ENCODE data around the gene PSPC1. TPM values are rescaled to one million over a fixed set of nuclear protein-coding genes. Genes with fewer than 3 reads are reported as not detected.

The PSPC1 gene
- total RNA-seq, 4 donors from 2014 or later = 41.6 to 53.8 (median 44.1) TPM

DNA sequence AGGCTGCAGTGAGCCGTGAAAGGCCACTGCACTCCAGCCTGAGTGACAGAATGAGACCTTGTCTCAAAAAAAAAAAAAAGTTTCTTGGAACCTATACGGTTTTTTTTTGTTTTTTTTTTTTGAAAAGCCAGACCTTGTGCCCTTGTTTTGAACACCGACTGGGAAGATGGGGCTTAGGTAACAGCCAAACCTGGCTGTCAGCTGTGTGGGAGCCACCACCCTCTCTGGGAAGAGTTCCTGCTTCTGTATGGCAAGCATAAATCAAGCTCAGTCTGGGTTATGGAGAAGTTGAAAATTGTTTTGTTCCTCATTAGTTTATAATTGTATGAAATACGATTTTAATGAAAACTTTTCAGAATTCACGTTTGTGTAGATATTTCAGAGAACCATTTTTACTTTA lies 109.8 kb downstream of the PSPC1 start:
- H3K36me3 ChIP-seq = peaks cover 5 to 61% of the 10 kb centered on the region in 2 donors
- intact Hi-C loops (cut with DNase I; ENCODE audit: low total_unique reads) = no loop called here
- in situ Hi-C loops (cut with MboI; ENCODE audit: low sequenced_read_pairs in 4 of 4) = no loop called here

DNA sequence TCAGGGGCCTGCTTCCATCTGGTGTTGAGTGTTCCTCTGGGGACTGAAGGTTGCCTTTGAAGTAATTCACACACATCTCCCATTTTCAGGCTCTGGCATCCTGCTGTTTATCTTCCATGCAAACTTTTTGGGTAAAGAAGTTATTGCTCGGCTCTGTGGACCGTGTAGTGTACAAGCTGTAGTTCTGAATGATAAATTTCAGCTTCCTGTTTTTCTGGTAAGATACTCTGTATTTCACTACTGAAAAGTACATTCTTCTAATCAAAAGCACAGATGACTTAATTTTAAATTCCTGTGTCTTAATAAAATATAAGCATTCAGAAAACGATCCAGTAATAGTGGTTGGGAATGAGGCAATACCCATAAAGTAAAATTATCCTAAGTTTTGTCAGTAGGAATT lies 112.6 kb downstream of the PSPC1 start:
- H3K27me3 ChIP-seq = no peaks in the 10 kb centered on the region
- no peak overlapping the region for H3K4me3 ChIP-seq
- H3K27ac ChIP-seq = no peak overlapping the region
- no peaks in the 10 kb centered on the region for H3K4me1 ChIP-seq
- no peak for TF ChIP-seq POLR2A (IDR thresholded peaks at IDR 0.05)
- TF ChIP-seq, protein P1, sequence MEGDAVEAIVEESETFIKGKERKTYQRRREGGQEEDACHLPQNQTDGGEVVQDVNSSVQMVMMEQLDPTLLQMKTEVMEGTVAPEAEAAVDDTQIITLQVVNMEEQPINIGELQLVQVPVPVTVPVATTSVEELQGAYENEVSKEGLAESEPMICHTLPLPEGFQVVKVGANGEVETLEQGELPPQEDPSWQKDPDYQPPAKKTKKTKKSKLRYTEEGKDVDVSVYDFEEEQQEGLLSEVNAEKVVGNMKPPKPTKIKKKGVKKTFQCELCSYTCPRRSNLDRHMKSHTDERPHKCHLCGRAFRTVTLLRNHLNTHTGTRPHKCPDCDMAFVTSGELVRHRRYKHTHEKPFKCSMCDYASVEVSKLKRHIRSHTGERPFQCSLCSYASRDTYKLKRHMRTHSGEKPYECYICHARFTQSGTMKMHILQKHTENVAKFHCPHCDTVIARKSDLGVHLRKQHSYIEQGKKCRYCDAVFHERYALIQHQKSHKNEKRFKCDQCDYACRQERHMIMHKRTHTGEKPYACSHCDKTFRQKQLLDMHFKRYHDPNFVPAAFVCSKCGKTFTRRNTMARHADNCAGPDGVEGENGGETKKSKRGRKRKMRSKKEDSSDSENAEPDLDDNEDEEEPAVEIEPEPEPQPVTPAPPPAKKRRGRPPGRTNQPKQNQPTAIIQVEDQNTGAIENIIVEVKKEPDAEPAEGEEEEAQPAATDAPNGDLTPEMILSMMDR (IDR thresholded peaks at IDR 0.05 in 4 of 5, conservative IDR thresholded peaks at IDR 0.05 in 1 of 5) = no peak
- DNase-seq = no peak
- no peaks in the 10 kb centered on the region for H3K9me3 ChIP-seq
- no peak for ATAC-seq
- intact Hi-C loops (cut with DNase I; ENCODE audit: low total_unique reads) (no loop called here), in situ Hi-C loops (cut with MboI; ENCODE audit: low sequenced_read_pairs in 4 of 4) (no loop called here)
- peaks cover 5 to 90% of the 10 kb centered on the region in 2 donors for H3K36me3 ChIP-seq

More for the DNA sequence above, 109.8 kb downstream of the PSPC1 start:
- Histone ChIP-seq H3K4me3 (no peak overlapping the region), H3K27me3 (no peaks in the 10 kb centered on the region), H3K4me1 (no peaks in the 10 kb centered on the region), H3K27ac (no peak overlapping the region), H3K9me3 (no peaks in the 10 kb centered on the region)
- no peak for ATAC-seq
- TF ChIP-seq, protein P1 (IDR thresholded peaks at IDR 0.05 in 4 of 5, conservative IDR thresholded peaks at IDR 0.05 in 1 of 5) = no peak
- no peak for TF ChIP-seq POLR2A (IDR thresholded peaks at IDR 0.05)
- DNase-seq = no peak

DNA sequence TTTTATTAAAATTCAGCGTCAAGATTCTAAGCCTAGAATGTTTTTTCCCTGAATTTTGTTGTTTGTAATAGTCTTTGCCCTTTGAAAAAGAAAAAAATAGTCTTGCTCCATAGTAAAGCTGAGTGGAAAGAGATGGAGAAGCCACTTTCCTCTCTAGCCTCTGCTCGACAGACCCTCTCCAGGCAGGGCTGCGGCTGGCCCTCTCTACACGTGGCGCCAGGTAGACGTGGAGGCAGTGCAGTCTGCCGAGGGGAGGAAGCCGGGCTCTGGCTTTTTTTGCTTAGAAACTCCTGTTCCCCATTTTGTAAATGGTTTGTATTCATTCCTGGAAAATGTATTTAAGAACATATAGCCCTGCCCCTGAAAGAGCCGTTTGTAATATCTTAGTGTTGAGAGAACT lies 114.0 kb downstream of the PSPC1 start:
- no peak for ATAC-seq
- TF ChIP-seq POLR2A (IDR thresholded peaks at IDR 0.05) = no peak
- in situ Hi-C loops (cut with MboI; ENCODE audit: low sequenced_read_pairs in 4 of 4) = loop anchor here in 1 of 4 donors (10.0 kb wide), 1 partner anchor 56 kb away; no protein-coding TSS in a partner anchor

DNA sequence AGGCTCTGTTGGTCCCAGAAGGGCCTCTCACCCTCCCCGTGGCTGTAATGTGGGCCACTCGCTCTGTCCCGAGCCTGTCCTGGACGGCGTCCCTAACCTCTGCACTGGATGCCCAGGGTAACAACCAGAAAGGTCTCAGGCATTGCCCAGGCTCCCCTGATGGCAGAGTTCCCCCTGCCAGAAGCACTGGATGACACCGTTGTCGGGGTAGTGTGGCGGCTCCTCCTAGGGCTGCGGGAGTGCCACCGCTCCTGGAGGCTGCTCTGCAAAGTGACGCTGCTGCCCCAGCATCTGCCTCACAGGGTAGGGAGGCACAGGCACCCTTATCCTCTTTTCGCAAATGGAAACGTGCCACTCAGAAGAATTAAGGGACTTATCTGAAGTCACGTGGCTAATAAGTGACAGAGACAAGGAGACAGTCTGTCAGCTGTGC lies 117.3 kb downstream of the PSPC1 start:
- no peaks in the 10 kb centered on the region for H3K27me3 ChIP-seq
- H3K27ac ChIP-seq = no peak overlapping the region
- DNase-seq = no peak
- ATAC-seq = no peak
- H3K4me1 ChIP-seq = no peaks in the 10 kb centered on the region
- TF ChIP-seq, protein P1 (IDR thresholded peaks at IDR 0.05 in 4 of 5, conservative IDR thresholded peaks at IDR 0.05 in 1 of 5) = no peak
- no peak for TF ChIP-seq POLR2A (IDR thresholded peaks at IDR 0.05)
- intact Hi-C loops (cut with DNase I; ENCODE audit: low total_unique reads) (no loop called here), in situ Hi-C loops (cut with MboI; ENCODE audit: low sequenced_read_pairs in 4 of 4) (loop anchor here in 1 of 4 donors (10.0 kb wide), 1 partner anchor 59 kb away; no protein-coding TSS in a partner anchor)
- peaks cover 0 to 94% of the 10 kb centered on the region in 2 donors for H3K36me3 ChIP-seq
- no peaks in the 10 kb centered on the region for H3K9me3 ChIP-seq
- H3K4me3 ChIP-seq = no peak overlapping the region

More for the DNA sequence above, 114.0 kb downstream of the PSPC1 start:
- no peaks in the 10 kb centered on the region for H3K4me1 ChIP-seq
- no peaks in the 10 kb centered on the region for H3K27me3 ChIP-seq
- no peak for DNase-seq
- intact Hi-C loops (cut with DNase I; ENCODE audit: low total_unique reads) = no loop called here
- no peaks in the 10 kb centered on the region for H3K9me3 ChIP-seq
- H3K4me3 ChIP-seq = no peak overlapping the region
- peaks cover 5 to 87% of the 10 kb centered on the region in 2 donors for H3K36me3 ChIP-seq
- no peak overlapping the region for H3K27ac ChIP-seq

DNA sequence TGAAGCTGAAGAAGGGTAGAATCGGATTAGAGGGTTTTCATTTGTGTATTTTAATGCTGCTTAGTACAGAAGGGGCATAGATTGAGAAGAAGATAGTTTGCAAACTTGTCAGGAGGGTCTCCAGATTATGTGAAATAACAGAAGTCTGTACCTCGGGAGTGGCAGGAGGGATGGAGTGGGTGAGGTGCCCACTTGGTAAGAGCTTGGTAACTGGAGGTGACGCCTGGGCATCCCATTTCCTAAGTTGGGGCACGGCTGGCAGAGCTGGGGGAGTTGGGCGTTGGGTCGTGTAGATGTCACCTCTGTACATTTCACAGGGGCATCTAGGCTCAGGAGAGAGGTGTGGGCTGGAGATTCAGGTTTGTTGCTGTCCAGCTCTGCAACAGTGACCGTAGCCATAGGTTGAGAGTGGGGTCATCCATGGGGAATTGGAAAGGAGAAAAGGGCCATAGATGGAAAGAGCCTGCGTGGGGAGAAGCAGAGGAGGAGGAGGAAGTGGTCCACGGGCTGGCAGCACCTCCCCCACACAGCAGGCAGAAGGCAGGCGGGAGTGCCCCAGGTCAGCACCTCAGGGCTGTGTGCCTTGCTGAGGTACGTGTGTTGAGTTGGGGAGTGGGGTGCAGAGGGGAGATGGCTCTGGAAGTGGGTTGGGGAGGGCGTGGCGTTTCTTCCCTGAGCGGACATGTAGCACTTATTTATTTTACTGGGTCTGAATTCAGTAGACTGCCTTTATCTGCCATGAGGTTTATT lies 118.1 kb downstream of the PSPC1 start:
- TF ChIP-seq, protein P1 (IDR thresholded peaks at IDR 0.05 in 4 of 5, conservative IDR thresholded peaks at IDR 0.05 in 1 of 5) = no peak
- TF ChIP-seq POLR2A (IDR thresholded peaks at IDR 0.05) = no peak
- DNase-seq (no peak), ATAC-seq (no peak)
- Histone ChIP-seq H3K27me3 (no peaks in the 10 kb centered on the region), H3K27ac (no peak overlapping the region), H3K4me1 (no peaks in the 10 kb centered on the region), H3K9me3 (no peaks in the 10 kb centered on the region), H3K4me3 (no peak overlapping the region), H3K36me3 (peaks cover 0 to 90% of the 10 kb centered on the region in 2 donors)
- in situ Hi-C loops (cut with MboI; ENCODE audit: low sequenced_read_pairs in 4 of 4) = loop anchor here in 1 of 4 donors (10.0 kb wide), 1 partner anchor 60 kb away; no protein-coding TSS in a partner anchor
- intact Hi-C loops (cut with DNase I; ENCODE audit: low total_unique reads) = no loop called here

Measured in gastrocnemius medialis (tissue), 4 donors.